Uterus (tissue), 4 donors: ENCODE results near the gene ZNF629. TPM values are rescaled to one million over a fixed set of nuclear protein-coding genes. Genes with fewer than 3 reads are reported as not detected.

Source experiments
- DNase-seq, 2 donors: peaks; one replicate each; pipeline ENCODE4 v3.0.0-alpha.2; 2019 to 2020
- H3K27ac ChIP-seq, 2 donors: fragments of 200-600 bp; sonication (generic); 1 replicate in 1 of 2; 2 replicates in 1 of 2; pipeline ENCODE4 v1.5.1; 2016 to 2018
- H3K27me3 ChIP-seq, 2 donors: fragments of 200-600 bp; sonication (generic); one replicate each; pipeline ENCODE4 v1.5.1; 2018 to 2019; ENCODE audit warnings: control low read depth in 1 of 2
- H3K36me3 ChIP-seq, 2 donors: fragments of 200-600 bp; sonication (generic); one replicate each; pipeline ENCODE4 v1.5.1; 2019; ENCODE audit warnings: control low read depth in 1 of 2
- H3K4me1 ChIP-seq, 2 donors: fragments of 200-600 bp; sonication (generic); one replicate each; pipeline ENCODE4 v1.5.1; 2018 to 2019; ENCODE audit warnings: control low read depth in 1 of 2
- H3K4me3 ChIP-seq, 2 donors: fragments of 200-600 bp; sonication (generic); 1 replicate in 1 of 2; 2 replicates in 1 of 2; pipeline ENCODE4 v1.5.1; 2018 to 2019; ENCODE audit warnings: mild to moderate bottlenecking in 1 of 2
- H3K9me3 ChIP-seq, 2 donors: fragments of 200-600 bp; sonication (generic); one replicate each; pipeline ENCODE4 v1.5.1; 2019; ENCODE audit warnings: control low read depth in 1 of 2
- POLR2A ChIP-seq, 2 donors: fragments of 450-650 bp; IDR thresholded peaks; one replicate each; pipeline ENCODE4 v1.6.1; 2016; ENCODE audit warnings: antibody characterized with exemption in 2 of 2, mild to moderate bottlenecking in 1 of 2, moderate library complexity in 1 of 2
- intact Hi-C: fragments of 100-400 bp; cut with DNase I; formaldehyde crosslinking; loops from one replicate; pipeline ENCODE4 v1.15.1; 2023; ENCODE audit warnings: low total_unique reads
- small RNA-seq: library from RNA; depleted of rRNA; stranded (forward); fragments of <200 nt; gene quantifications from one replicate; pipeline ENCODE3, GENCODE V24; 2016
- total RNA-seq, 4 donors: library from RNA; depleted of rRNA in 3 of 4; stranded (reverse); fragments of >200 nt in 3 of 4; gene quantifications; one replicate each; pipeline versions ENCODE4 v1.1.0 to v1.2.4, GENCODE V29; 2014 to 2023
- TF ChIP-seq, protein P1 (sequence below), 4 experiments: fragments of 200-600 bp in 2 of 4; fragments of 450-650 bp in 2 of 4; sonication (generic) in 2 of 4; IDR thresholded peaks; one replicate each; pipeline ENCODE4 v1.5.1; 2016 to 2019; ENCODE audit warnings: antibody characterized with exemption in 4 of 4, mild to moderate bottlenecking in 2 of 4, moderate library complexity in 1 of 4
- donor health status: DM: yes; HTN: yes; CAD: no.

The ZNF629 gene
- total RNA-seq, 4 donors from 2014 or later, result 5.4 to 25.5 (median 10.7) TPM

DNA sequence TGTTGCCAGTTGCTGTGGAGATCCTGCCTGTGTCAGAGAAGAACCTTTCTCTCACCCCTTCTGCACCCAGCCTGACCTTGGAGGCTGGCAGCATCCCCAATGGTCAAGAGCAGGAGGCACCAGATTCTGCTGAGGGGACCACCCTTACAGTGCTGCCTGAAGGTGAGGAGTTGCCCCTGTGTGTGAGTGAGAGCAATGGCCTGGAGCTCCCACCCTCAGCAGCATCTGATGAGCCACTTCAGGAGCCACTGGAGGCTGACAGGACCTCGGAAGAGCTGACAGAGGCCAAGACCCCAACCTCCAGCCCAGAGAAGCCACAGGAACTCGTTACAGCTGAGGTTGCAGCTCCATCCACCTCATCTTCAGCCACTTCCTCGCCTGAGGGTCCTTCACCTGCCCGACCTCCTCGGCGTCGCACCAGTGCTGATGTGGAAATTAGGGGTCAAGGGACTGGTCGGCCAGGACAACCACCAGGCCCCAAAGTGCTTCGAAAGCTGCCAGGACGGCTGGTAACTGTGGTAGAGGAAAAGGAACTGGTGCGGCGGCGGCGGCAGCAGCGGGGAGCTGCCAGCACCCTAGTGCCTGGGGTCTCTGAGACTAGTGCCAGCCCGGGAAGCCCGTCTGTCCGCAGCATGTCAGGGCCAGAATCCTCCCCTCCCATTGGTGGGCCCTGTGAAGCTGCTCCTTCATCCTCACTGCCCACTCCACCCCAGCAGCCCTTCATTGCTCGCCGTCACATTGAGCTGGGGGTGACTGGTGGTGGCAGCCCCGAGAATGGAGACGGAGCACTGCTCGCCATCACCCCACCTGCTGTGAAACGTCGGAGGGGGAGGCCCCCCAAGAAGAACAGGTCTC is 49.0 kb downstream of the ZNF629 start:
- no peaks in the 10 kb centered on the region for H3K9me3 ChIP-seq
- no peaks in the 10 kb centered on the region for H3K36me3 ChIP-seq
- H3K27me3 ChIP-seq, result no peaks in the 10 kb centered on the region
- no peak for DNase-seq
- intact Hi-C loops, result no loop called here
- H3K4me3 ChIP-seq, result no peak overlapping the region
- no peak for TF ChIP-seq POLR2A (IDR thresholded peaks at IDR 0.05)
- TF ChIP-seq, protein P1, sequence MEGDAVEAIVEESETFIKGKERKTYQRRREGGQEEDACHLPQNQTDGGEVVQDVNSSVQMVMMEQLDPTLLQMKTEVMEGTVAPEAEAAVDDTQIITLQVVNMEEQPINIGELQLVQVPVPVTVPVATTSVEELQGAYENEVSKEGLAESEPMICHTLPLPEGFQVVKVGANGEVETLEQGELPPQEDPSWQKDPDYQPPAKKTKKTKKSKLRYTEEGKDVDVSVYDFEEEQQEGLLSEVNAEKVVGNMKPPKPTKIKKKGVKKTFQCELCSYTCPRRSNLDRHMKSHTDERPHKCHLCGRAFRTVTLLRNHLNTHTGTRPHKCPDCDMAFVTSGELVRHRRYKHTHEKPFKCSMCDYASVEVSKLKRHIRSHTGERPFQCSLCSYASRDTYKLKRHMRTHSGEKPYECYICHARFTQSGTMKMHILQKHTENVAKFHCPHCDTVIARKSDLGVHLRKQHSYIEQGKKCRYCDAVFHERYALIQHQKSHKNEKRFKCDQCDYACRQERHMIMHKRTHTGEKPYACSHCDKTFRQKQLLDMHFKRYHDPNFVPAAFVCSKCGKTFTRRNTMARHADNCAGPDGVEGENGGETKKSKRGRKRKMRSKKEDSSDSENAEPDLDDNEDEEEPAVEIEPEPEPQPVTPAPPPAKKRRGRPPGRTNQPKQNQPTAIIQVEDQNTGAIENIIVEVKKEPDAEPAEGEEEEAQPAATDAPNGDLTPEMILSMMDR (IDR thresholded peaks at IDR 0.05), result no peak
- no peak overlapping the region for H3K27ac ChIP-seq
- peaks cover 0 to 6% of the 10 kb centered on the region in 2 donors for H3K4me1 ChIP-seq

GRCh38 chr16:30736995-30737793 is 49.8 kb downstream of the ZNF629 start:
- no peaks in the 10 kb centered on the region for H3K36me3 ChIP-seq
- H3K9me3 ChIP-seq, result no peaks in the 10 kb centered on the region
- no peak for TF ChIP-seq POLR2A (IDR thresholded peaks at IDR 0.05)
- TF ChIP-seq, protein P1 (IDR thresholded peaks at IDR 0.05), result no peak
- H3K27ac ChIP-seq, result no peak overlapping the region
- no peak for DNase-seq
- H3K27me3 ChIP-seq, result no peaks in the 10 kb centered on the region
- H3K4me3 ChIP-seq, result no peak overlapping the region
- peaks cover 0 to 6% of the 10 kb centered on the region in 2 donors for H3K4me1 ChIP-seq
- intact Hi-C loops, result no loop called here

DNA sequence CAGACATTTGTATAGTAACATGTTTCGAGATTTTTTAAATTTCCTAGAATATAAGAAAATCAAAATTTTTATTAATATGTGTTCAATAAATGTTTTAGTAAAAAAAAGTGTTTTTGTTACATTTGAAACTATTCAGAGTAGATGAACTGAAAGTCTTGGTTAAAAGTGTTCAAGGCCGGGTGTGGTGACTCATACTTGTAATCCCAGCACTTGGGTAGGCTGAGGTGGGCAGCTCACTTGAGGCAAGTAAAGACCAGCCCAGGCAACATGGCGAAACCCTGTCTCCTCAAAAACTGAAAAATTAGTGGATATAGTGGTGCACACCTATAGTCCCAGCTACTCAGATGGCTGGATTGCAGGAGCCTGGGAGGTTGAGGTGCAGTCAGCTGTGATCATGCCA is 55.6 kb downstream of the ZNF629 start:
- DNase-seq, result no peak
- Histone ChIP-seq H3K36me3 (no peaks in the 10 kb centered on the region), H3K27me3 (no peaks in the 10 kb centered on the region), H3K27ac (no peak overlapping the region), H3K4me1 (no peaks in the 10 kb centered on the region), H3K4me3 (no peak overlapping the region), H3K9me3 (no peaks in the 10 kb centered on the region)
- intact Hi-C loops, result no loop called here
- TF ChIP-seq POLR2A (IDR thresholded peaks at IDR 0.05), result no peak
- TF ChIP-seq, protein P1 (IDR thresholded peaks at IDR 0.05), result no peak

DNA sequence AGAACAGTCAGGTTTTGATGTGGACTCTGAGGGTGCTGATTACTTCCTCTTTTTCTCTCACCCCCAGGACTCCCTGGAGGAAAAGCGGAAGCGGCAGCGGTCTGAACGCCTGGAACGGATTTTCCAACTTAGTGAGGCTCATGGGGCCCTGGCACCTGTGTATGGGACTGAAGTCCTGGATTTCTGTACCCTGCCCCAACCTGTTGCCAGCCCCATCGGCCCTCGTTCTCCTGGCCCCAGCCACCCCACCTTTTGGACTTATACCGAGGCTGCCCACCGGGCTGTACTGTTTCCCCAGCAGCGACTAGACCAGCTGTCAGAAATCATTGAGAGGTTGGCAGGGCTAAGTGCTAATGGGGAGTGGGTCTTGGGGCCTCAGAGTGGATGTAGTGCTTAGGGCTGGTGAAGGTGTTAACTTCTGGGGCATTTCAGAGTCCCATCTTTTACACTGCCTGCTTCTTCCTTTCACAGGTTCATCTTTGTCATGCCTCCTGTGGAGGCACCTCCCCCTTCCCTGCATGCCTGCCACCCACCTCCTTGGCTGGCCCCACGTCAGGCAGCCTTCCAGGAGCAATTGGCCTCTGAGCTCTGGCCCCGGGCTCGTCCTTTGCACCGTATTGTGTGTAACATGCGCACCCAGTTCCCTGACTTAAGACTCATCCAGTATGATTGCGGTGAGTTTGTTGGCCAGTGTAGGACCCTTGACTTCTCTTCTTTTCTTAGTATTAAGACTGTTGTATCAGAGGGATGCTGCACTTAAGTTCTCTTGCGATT is 57.9 kb downstream of the ZNF629 start:
- Histone ChIP-seq H3K4me3 (no peak overlapping the region), H3K4me1 (no peaks in the 10 kb centered on the region), H3K27ac (no peak overlapping the region), H3K27me3 (no peaks in the 10 kb centered on the region), H3K9me3 (no peaks in the 10 kb centered on the region), H3K36me3 (no peaks in the 10 kb centered on the region)
- DNase-seq, result no peak
- TF ChIP-seq POLR2A (IDR thresholded peaks at IDR 0.05), result no peak
- TF ChIP-seq, protein P1 (IDR thresholded peaks at IDR 0.05), result no peak
- intact Hi-C loops, result no loop called here

Small RNAs within 50 kb of the gene (small RNA-seq; reads per million reads assigned to genes)
- gene RF00017, result not detected

Other genes starting within 250 kb of the ZNF629 start
- gene ZNF764, start 228.8 kb downstream of the ZNF629 start, total RNA-seq, result 10 to 100 TPM in 2 of 4 donors, 1 to 10 TPM in 2; 1.5 to 11.3 (median 7.3) TPM
- 10 to 100 TPM in 3 of 4 donors, 1 to 10 TPM in 1; 9.6 to 27.1 (median 12.5) TPM for gene ZNF688, start 215.5 kb downstream of the ZNF629 start, total RNA-seq
- 10 to 100 TPM in 2 of 4 donors, 1 to 10 TPM in 2; 6.8 to 37.4 (median 15.2) TPM for gene ZNF785, start 201.5 kb downstream of the ZNF629 start, total RNA-seq
- 10 to 100 TPM in 1 of 4 donors, 1 to 10 TPM in 3; 3.1 to 11.5 (median 7.0) TPM for gene ZNF689, start 176.8 kb downstream of the ZNF629 start, total RNA-seq
- 10 to 100 TPM in 2 of 4 donors, 1 to 10 TPM in 2; 1.0 to 82.4 (median 10.0) TPM for gene PRR14, start 136.2 kb downstream of the ZNF629 start, total RNA-seq
- gene FBRS, start 128.8 kb downstream of the ZNF629 start, total RNA-seq, result 10 to 100 TPM in 2 of 4 donors, 1 to 10 TPM in 2; 8.5 to 78.4 (median 16.5) TPM
- gene SRCAP, start 88.0 kb downstream of the ZNF629 start, total RNA-seq, result 10 to 100 TPM in 2 of 4 donors, 1 to 10 TPM in 2; 5.6 to 80.7 (median 26.0) TPM
- gene PHKG2, start 38.8 kb downstream of the ZNF629 start, total RNA-seq, result 10 to 100 TPM; 13.5 to 44.7 (median 25.8) TPM
- 1 to 10 TPM in 2 of 4 donors, not detected in 2; 4.1 to 9.1 TPM for gene CFAP119, start 25.1 kb downstream of the ZNF629 start, total RNA-seq
- gene RNF40, start 24.9 kb downstream of the ZNF629 start, total RNA-seq, result 100 to 1,000 TPM in 2 of 4 donors, 10 to 100 TPM in 2; 20.5 to 130 (median 86.0) TPM
- gene BCL7C, start 106.9 kb upstream of the ZNF629 start, total RNA-seq, result 10 to 100 TPM; 16.5 to 44.8 (median 35.2) TPM
- 10 to 100 TPM in 2 of 4 donors, 1 to 10 TPM in 1, not detected in 1; 2.3 to 20.6 (median 13.8) TPM for gene CTF1, start 109.4 kb upstream of the ZNF629 start, total RNA-seq
- 10 to 100 TPM in 3 of 4 donors, 1 to 10 TPM in 1; 3.8 to 25.4 (median 19.0) TPM for gene FBXL19, start 136.4 kb upstream of the ZNF629 start, total RNA-seq
- 10 to 100 TPM; 21.7 to 65.0 (median 27.9) TPM for gene ORAI3, start 161.9 kb upstream of the ZNF629 start, total RNA-seq
- 10 to 100 TPM in 1 of 4 donors, 1 to 10 TPM in 3; 2.1 to 31.7 (median 3.5) TPM for gene SETD1A, start 170.5 kb upstream of the ZNF629 start, total RNA-seq
- gene HSD3B7, start 198.0 kb upstream of the ZNF629 start, total RNA-seq, result 10 to 100 TPM in 2 of 4 donors, 1 to 10 TPM in 2; 7.2 to 18.0 (median 11.3) TPM
- gene STX1B, start 223.4 kb upstream of the ZNF629 start, total RNA-seq, result 1 to 10 TPM in 3 of 4 donors, under 1 TPM in 1; 0.88 to 2.6 (median 2.5) TPM
- gene STX4, start 246.4 kb upstream of the ZNF629 start, total RNA-seq, result 100 to 1,000 TPM in 1 of 4 donors, 10 to 100 TPM in 3; 26.2 to 114 (median 85.1) TPM